Liver (tissue), 9 donors: Measurements from ENCODE around the gene RESP18. TPM values are rescaled to one million over a fixed set of nuclear protein-coding genes. Genes with fewer than 3 reads are reported as not detected.

Experiments
- DNase-seq: peaks from one replicate; pipeline ENCODE4 v3.0.0-alpha.2; 2017; ENCODE audit warnings: low spot score
- H3K27ac ChIP-seq, 2 donors: one replicate each; pipeline ENCODE4 v1.7.0; 2013; ENCODE audit warnings: inconsistent platforms in 2 of 2, low read length in 2 of 2, control low read depth in 1 of 2, low read depth in 1 of 2, mild to moderate bottlenecking in 1 of 2
- H3K27me3 ChIP-seq, 4 donors: one replicate each; pipeline versions ENCODE4 v1.6.1 to v1.7.0; 2013; ENCODE audit warnings: low read length in 3 of 4, inconsistent platforms in 1 of 4, mild to moderate bottlenecking in 1 of 4, moderate library complexity in 1 of 4; ENCODE audit not compliant: control insufficient read depth in 4 of 4, insufficient read depth in 4 of 4
- H3K36me3 ChIP-seq, 4 donors: one replicate each; pipeline versions ENCODE4 v1.6.1 to v1.7.0; 2013; ENCODE audit warnings: low read length in 3 of 4, mild to moderate bottlenecking in 3 of 4, low read depth in 1 of 4, moderate library complexity in 1 of 4; ENCODE audit not compliant: control insufficient read depth in 4 of 4, insufficient read depth in 3 of 4
- H3K4me1 ChIP-seq, 4 donors: one replicate each; pipeline versions ENCODE4 v1.6.1 to v1.7.0; 2013; ENCODE audit warnings: low read length in 3 of 4, mild to moderate bottlenecking in 3 of 4, moderate library complexity in 1 of 4; ENCODE audit not compliant: control insufficient read depth in 4 of 4, insufficient read depth in 4 of 4
- H3K4me3 ChIP-seq, 3 donors: one replicate each; pipeline versions ENCODE4 v1.6.1 to v1.7.0; 2013; ENCODE audit warnings: low read length in 3 of 3, control low read depth in 1 of 3, low read depth in 1 of 3, mild to moderate bottlenecking in 1 of 3
- H3K9ac ChIP-seq, 2 donors: one replicate each; pipeline ENCODE4 v1.7.0; 2013; ENCODE audit warnings: low read length in 2 of 2, mild to moderate bottlenecking in 2 of 2, moderate library complexity in 2 of 2, control low read depth in 1 of 2, low read depth in 1 of 2
- H3K9me3 ChIP-seq, 4 donors: one replicate each; pipeline versions ENCODE4 v1.6.1 to v1.7.0; 2013; ENCODE audit warnings: low read length in 3 of 4; ENCODE audit not compliant: control insufficient read depth in 4 of 4
- GABPA ChIP-seq, 2 donors: IDR thresholded peaks in 1 of 2; conservative IDR thresholded peaks in 1 of 2; 2 replicates each; pipeline ENCODE4 v1.6.1; 2016; ENCODE audit warnings: antibody characterized with exemption in 2 of 2, mild to moderate bottlenecking in 1 of 2, moderate library complexity in 1 of 2
- JUND ChIP-seq, 2 donors: IDR thresholded peaks; 2 replicates each; pipeline ENCODE4 v1.6.1; 2016; ENCODE audit warnings: antibody characterized with exemption in 2 of 2
- SP1 ChIP-seq: IDR thresholded peaks from 2 replicates; pipeline ENCODE4 v1.6.1; 2018; ENCODE audit warnings: antibody characterized with exemption, mild to moderate bottlenecking
- TAF1 ChIP-seq: conservative IDR thresholded peaks from 2 replicates; pipeline ENCODE4 v1.6.1; 2016; ENCODE audit warnings: antibody characterized with exemption, mild to moderate bottlenecking
- YY1 ChIP-seq: IDR thresholded peaks from 2 replicates; pipeline ENCODE4 v1.6.1; 2016; ENCODE audit warnings: antibody characterized with exemption, mild to moderate bottlenecking
- WGBS: extraction: QIAGEN DNeasy Blood & Tissue Kit; methylation state at CpG from one replicate; pipeline ENCODE4 v1.1.7; 2013; 5-methylcytosine and 5-hydroxymethylcytosine counted together
- polyA plus RNA-seq, 2 donors: library from polyadenylated mRNA; stranded (reverse) in 1 of 2; unstranded in 1 of 2; fragments of 200-250 nt in 1 of 2; fragments of >200 nt in 1 of 2; fragmentation: Nextera tagmentation in 1 of 2; extraction: Ambion mirVana in 1 of 2; gene quantifications; one replicate each; pipeline versions ENCODE4 v1.2.1 to v1.2.3, GENCODE V29; 2013 to 2015
- total RNA-seq, 2 donors: library from RNA; depleted of rRNA; stranded (reverse); fragments of >200 nt; gene quantifications; one replicate each; pipeline ENCODE4 v1.2.3, GENCODE V29; 2014
- TF ChIP-seq, protein P1 (sequence below): IDR thresholded peaks from 2 replicates; pipeline ENCODE4 v1.6.1; 2016; ENCODE audit warnings: antibody characterized with exemption
- TF ChIP-seq, protein P2 (sequence below): IDR thresholded peaks from 2 replicates; pipeline ENCODE4 v1.6.1; 2016; ENCODE audit warnings: antibody characterized with exemption, mild to moderate bottlenecking
- donor health status: healthy.
- donor health status: healthy.
- donor health status: healthy.
- donor health status: healthy.
- donor health status: healthy.

The RESP18 gene
- total and polyA plus RNA-seq, 4 donors: not detected

DNA sequence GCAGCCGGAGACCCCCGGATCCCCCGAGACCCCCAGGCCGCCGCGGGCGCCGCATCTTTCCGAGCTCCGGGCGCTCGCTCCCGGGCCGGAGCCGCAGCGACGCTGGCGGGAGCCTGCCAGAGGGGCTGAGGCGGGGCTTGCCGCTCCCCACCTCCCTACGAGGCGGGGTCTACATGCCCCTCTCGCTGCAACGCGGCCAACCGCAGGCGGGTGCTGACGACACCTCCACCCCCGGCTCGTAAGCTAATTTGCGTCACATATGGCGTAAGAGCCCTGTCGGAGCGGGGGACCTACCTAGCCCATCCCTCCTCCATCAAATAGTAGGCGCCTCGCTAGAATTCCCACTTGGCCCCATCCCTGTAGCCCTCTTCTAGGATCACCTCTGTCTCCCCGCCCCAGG lies 23.3 kb downstream of the RESP18 start, which contains the start of gene PTPRN:
PTPRN (minus strand) TSS at position 124 of the 400 bp plus-strand sequence; CDS start at position 55, 69 bp downstream.
- no peaks in the 10 kb centered on the region for H3K9me3 ChIP-seq
- H3K4me1 ChIP-seq: no peaks in the 10 kb centered on the region
- H3K27me3 ChIP-seq: peaks cover 0 to 10% (median 5%) of the 10 kb centered on the region in 4 donors
- H3K36me3 ChIP-seq: no peaks in the 10 kb centered on the region
- no peak within 1 kb of the TSS for H3K4me3 ChIP-seq
- no peak within 1 kb of the TSS for H3K9ac ChIP-seq
- no peak within 1 kb of the TSS for H3K27ac ChIP-seq
- 8% methylated on average over 37 of the region's 37 CpGs for WGBS
- peak; percentile 20 for DNase-seq
- TF ChIP-seq, protein P1, sequence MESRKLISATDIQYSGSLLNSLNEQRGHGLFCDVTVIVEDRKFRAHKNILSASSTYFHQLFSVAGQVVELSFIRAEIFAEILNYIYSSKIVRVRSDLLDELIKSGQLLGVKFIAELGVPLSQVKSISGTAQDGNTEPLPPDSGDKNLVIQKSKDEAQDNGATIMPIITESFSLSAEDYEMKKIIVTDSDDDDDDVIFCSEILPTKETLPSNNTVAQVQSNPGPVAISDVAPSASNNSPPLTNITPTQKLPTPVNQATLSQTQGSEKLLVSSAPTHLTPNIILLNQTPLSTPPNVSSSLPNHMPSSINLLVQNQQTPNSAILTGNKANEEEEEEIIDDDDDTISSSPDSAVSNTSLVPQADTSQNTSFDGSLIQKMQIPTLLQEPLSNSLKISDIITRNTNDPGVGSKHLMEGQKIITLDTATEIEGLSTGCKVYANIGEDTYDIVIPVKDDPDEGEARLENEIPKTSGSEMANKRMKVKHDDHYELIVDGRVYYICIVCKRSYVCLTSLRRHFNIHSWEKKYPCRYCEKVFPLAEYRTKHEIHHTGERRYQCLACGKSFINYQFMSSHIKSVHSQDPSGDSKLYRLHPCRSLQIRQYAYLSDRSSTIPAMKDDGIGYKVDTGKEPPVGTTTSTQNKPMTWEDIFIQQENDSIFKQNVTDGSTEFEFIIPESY: no peak
- no peak for TF ChIP-seq JUND (IDR thresholded peaks at IDR 0.05)
- TF ChIP-seq, protein P2, sequence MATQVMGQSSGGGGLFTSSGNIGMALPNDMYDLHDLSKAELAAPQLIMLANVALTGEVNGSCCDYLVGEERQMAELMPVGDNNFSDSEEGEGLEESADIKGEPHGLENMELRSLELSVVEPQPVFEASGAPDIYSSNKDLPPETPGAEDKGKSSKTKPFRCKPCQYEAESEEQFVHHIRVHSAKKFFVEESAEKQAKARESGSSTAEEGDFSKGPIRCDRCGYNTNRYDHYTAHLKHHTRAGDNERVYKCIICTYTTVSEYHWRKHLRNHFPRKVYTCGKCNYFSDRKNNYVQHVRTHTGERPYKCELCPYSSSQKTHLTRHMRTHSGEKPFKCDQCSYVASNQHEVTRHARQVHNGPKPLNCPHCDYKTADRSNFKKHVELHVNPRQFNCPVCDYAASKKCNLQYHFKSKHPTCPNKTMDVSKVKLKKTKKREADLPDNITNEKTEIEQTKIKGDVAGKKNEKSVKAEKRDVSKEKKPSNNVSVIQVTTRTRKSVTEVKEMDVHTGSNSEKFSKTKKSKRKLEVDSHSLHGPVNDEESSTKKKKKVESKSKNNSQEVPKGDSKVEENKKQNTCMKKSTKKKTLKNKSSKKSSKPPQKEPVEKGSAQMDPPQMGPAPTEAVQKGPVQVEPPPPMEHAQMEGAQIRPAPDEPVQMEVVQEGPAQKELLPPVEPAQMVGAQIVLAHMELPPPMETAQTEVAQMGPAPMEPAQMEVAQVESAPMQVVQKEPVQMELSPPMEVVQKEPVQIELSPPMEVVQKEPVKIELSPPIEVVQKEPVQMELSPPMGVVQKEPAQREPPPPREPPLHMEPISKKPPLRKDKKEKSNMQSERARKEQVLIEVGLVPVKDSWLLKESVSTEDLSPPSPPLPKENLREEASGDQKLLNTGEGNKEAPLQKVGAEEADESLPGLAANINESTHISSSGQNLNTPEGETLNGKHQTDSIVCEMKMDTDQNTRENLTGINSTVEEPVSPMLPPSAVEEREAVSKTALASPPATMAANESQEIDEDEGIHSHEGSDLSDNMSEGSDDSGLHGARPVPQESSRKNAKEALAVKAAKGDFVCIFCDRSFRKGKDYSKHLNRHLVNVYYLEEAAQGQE: no peak
- no peak for TF ChIP-seq GABPA (IDR thresholded peaks at IDR 0.05 in 1 of 2, conservative IDR thresholded peaks at IDR 0.05 in 1 of 2)
- no peak for TF ChIP-seq SP1
- no peak for TF ChIP-seq YY1

DNA sequence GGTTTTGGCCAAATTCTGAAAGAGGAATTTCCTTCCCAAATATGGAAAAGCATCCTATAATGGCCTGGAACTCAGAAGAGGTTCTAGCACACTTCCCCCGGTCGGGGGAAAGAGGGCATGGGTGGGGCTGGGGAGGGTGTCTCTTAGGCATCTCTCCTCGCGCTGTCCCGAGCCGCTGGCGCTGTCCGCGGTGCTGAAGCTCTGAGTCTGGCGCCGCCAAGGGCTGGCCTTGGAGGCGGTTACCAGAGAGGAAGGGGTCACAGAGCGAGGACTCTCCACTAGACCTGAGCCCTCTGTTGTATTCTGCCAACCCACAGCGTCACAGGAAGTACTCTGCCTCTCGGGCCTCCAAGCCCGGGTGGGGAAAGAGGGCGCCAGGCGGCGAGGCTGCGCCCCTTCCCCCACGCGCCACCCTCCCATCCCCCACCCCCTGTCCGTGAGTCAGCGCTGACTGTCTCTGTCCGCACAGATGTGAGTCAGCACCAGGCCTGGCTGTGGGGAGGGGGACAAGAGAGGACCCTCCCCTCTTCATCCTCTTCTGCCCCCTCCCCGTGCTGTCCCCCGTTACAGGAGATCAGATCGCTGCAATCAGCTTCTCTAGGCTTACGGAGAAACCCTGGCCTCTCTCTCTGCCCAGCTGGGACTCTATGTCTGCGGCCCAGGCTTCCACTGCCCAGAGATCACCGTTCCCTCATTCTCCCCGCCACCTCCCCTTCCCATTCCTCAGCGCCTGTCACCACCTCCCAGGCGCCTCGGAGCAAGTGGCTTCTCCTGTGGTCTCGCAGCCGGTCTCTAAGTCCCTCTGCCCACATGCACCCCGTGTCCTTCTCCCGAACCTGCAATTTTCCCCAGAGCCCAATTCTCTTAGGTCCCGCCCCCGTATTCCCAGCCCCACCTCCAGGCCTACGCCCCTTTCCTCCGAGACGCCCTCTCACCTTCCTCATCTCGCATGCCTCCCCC lies 24.1 kb downstream of the RESP18 start:
- peaks cover 0 to 10% (median 5%) of the 10 kb centered on the region in 4 donors for H3K27me3 ChIP-seq

More for the DNA sequence above, 24.1 kb downstream of the RESP18 start:
- TF ChIP-seq, protein P2: peak; percentile 100
- no peak for TF ChIP-seq TAF1
- no peak overlapping the region for H3K4me3 ChIP-seq
- 10% methylated on average over 45 of the region's 45 CpGs for WGBS
- H3K9me3 ChIP-seq: no peaks in the 10 kb centered on the region
- H3K4me1 ChIP-seq: no peaks in the 10 kb centered on the region
- peak; percentile 72 for DNase-seq
- H3K27ac ChIP-seq: no peak overlapping the region
- no peak overlapping the region for H3K9ac ChIP-seq
- H3K36me3 ChIP-seq: no peaks in the 10 kb centered on the region
